ENCODE measurements around the gene CCNJL.
"Not testable (repeated sequence)": the region's sequence is repeated elsewhere in the genome, so short reads cannot be mapped to it uniquely, and the experiment has no call there.

Gene CCNJL

DNA sequence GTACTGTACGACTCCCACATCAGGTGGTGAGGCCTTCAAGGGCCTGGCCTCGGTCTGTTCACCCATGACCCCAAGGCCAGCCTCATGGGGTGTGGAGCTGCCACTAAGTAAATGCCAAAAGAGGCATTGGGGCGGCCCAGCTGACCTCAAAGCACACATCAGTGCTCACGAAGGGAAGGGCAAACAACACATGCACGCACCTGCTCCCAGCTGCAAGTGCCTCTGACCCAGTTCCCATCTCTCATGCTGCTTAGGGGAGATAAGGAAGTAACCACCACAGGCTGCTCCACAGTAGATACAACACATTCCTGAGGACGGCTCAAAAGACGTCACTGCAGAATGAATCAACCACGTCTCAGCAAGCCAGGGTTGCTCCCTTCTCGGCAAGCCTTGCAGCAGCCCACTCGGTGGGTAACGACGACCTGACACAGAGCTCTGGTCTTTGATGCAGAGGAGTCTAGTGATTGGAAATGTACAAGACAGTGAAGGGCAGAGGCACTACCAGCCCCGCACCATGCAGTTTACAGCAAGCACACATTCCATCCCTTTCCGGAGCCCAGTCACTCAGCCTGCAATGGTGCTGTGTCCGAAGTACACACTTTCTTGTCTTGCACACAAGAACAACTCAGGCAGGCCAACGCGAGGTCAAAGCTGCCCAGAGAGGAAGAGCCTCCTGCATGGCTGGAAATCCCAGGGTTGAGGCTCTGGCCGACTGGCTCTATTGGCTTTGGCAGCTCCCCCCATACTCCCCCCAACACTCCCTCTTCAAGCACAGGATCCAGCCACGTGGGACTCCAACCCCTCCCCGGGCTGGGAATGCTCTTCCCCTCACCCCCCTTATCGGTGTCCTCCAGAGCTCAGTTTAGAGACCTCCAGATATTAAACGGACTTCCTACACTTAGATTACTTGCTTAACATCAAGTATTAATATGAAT, 51.2 kb downstream of the CCNJL start:
- DNase-seq (ENCODE audit: low read depth): peak; percentile 99

DNA sequence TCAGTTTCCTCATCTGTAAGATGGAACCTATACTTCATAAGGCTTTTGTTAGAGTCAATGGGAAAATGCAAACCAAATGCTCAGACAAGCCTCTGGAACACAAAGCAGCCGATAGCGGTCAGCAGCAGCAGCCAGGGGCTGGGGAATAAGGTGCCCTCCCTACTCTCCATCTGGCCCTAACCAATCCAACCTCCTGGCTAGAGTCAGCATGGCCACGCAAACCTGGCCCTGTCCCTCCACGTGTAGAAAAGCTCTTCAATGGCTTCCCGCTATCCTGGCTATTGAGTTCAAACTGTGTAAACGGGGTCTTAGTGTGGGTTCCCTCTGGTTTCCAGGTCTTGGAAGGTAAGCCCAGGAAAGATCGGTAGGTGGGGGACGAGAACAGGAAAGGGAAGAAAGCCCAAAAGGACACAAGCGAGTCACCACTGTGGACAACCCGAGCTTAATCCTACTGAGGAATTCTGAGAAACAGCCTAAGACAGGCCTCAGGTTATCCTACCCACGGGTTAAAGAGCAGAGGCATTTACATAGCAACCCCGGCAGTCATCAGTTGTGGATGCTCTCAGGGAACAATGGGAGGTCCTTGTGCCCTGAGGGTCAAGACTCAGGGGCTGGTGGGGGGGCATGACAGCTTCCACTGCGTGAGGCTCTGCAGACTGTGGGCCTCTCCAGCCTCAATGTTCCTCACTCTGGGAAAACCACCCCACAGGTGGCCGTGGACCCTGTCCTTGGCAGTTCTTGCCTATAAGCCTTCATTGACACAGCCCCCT, 52.2 kb downstream of the CCNJL start:
- peak; percentile 62 for DNase-seq (ENCODE audit: low read depth)

DNA sequence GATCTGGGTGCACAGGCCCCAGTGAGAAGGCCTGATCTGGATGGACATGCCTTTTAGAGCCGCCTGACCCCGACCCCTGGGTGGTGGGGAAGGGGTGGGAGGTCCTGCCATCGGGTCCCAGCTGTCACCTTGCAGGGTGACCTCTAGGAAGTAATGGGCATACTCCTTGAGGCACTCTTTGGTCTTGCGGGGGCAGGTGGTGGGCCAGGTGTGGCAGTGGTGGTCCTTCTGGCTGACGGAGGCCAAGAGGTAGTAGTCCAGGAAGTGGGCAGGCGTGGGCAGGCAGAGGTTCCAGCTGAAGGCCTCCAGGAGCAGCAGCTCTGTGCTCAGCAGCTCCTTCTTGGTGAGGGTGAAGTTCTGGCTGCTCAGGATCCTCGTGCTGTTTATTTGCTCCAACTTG, 53.0 kb downstream of the CCNJL start:
- DNase-seq (ENCODE audit: low read depth): no peak

DNA sequence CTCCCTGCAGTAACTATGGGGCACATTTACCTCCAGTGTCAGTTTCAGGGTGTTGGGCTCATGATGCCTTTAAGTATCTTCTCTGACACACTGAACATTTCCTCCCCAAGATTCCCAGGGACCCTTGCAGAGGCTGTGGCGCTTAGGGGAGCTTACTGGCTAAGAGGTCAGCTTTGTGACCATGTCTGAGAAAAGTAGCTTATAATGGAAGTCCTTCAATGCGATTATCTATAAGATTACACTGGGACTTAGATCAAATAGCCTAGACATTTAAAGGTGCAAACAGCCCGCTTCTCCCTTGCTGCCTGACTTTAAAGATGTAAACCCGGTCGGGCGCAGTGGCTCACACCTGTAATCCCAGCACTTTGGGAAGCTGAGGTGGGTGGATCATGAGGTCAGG, 57.7 kb downstream of the CCNJL start:
- no peak for DNase-seq (ENCODE audit: low read depth)

DNA sequence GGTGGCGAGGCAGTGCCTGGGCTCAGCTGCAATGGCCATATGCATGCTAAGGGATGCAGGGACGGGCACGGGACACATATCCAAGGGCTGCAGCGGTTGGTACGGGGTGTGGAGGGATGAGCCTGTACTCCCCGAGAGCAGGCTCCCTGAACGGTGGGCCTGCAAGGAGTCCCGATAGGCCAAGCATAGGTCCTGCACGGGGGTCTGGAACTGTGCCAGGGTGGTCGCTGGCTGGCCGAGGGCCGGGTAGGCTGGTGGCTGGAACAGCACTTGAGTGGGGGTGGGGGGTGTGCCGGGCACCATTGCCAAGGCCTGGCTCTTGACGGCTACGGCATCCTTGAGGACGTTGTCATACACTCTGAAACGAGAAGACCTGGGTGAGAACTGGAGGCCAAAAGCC, 58.9 kb downstream of the CCNJL start:
- DNase-seq (ENCODE audit: low read depth): no peak

DNA sequence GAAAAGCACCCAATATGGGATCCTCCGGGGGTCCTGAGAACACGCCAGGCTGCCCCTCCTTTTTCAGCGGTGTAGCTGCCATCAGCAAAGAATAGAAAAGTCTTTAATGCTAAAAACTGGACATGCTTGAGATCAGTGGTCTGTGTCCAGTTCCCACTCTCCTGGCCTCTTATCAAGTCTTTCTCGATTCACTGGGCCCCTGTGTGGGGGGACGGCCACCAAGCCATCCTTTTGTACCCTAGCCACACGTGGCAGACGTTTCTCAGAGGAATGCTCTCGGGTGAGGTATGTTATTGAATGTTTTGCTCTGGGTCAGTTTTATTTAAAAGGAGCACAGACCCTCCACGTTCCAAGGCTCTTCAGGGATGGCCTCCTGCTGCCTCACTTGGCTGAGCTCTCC, 59.4 kb downstream of the CCNJL start:
- no peak for DNase-seq (ENCODE audit: low read depth)

DNA sequence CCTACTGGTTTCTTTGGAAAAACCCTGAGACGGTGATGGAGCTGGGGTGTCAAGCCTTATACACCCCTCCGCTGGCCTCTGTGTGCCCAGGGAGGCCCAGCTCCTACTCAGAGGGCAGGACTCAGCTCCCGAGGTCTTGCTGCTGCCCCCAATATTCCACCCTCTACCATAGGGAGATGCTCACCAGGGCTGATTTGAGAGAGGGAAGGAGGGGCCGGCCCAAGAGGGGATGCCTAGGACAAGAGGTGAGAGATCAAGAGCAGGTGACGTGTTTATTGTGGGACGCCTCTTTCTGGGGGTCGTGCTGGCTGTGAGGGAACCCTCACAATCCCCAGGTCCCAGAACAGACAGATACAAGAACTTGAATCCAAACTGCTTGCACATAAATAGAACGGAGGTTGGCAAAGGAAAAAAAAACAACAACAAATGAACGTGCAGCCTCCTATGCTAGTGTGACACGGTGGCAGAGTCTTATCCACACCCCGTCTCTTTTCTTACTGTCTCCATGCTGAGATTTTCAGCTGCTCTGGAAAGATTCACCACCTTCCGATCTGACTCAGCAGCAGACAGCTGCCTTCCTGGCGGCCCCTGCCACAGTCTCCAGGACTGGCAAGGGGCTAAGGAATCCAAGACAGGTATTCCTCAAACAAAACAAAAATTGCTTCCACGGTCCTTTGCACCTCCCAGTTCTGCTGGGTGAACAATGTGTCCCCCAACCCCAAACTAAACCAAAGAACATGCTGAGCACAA, 60.8 kb downstream of the CCNJL start:
- no peak for DNase-seq (ENCODE audit: low read depth)

DNA sequence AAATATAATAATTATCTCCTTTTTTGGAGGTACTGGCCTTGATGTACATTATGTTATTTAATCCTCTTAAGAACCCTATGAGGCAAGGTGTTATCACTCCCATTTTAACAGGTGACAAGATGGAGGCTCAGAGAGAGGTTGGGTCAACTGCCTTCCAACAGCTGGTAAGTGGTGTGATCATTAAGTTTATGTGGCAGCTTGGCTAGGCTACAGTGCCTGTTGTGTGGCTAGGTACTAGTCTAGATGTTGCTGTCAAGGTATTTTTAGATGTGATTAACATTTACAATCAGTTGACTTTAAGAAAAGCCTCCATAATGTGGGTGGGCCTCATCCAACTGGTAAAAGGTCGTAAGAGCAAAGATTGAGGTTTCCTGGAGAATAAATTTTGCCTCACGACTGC, 61.5 kb downstream of the CCNJL start:
- no peak for DNase-seq (ENCODE audit: low read depth)

DNA sequence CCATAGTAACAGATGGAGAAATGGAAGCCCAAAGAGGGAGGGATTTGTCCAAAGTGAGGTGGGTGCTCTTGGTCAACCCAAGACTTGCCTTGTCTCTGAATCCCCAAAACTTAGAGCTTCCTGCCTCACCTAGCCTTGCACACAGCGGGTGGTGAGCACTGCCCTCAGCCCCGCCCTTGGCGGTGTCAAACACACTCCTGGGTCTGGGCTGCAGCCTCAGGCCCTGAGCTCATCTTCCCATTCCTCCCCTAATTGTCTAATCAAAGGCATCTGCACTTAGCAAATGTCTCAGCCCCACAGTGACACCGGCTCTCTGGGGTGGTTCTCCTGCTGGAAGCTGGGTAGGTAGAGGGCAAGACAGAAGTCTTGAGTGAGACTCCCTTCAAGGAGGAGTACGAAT, 62.1 kb downstream of the CCNJL start:
- no peak for DNase-seq (ENCODE audit: low read depth)

DNA sequence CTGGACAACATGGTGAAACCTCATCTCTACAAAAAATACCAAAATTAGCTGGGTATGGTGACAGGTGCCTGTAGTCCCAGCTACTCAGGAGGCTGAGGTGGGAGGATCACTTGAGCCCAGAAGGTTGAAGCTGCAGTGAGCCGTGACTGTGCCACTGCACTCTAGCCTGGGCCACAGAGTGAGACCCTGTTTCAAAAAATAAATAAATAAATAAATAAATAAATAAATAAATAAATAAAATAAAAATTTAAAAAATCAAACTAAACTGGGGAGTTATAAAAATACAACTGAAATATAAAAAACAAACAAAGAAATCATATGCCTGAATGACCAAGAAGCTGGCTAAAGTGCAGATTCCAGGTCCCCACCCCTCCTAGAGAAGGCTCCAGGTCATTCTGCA, 62.8 kb downstream of the CCNJL start:
- not testable (repeated sequence) for DNase-seq (ENCODE audit: low read depth)

DNA sequence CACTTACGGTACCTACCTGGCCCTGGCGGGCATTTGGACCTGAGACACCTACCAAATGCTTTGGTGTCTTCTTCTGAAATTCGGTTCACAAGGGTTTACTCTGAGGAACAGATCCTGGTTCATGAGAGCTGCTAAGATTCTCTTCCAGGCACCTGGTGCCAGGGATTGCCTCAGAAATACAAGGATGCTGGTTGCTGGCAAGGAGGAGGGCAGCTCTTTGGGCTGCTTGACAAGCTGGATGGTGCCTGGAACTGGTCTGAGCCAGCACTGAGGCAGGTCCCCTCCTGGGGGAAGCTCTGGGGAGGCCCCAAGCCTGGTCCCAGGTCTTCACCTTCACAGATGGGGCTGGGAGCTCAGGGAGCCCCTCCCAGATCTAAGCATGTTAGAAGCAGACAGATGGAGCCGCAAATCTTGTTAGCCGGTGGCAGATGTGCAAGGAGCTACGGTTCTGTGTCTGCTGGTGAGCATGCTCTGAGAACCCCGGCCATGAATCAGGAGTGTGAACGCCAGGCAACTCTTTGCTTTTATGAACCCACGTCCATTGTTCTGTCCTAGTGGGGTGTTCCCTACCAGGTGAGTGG, 66.8 kb downstream of the CCNJL start:
- no peak for DNase-seq (ENCODE audit: low read depth)

DNA sequence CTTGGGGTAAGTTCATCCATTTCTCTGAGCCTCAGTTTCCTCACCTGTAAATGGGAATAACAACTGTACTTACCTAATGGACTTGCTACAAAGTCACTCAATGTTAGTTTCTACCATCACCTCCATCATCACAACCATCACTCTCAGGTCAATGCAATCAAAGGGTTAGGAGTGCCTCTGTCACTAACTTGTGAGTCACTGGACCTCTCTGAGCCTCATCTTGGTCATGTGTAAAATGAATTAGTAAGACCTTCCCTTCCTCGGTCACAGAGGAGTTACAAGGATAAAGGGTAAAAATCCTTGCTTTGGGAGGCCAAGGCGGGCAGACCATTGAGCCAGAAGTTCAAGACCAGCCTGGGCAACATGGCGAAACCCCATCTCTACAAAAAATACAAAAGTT, 70.2 kb downstream of the CCNJL start:
- DNase-seq (ENCODE audit: low read depth): no peak

DNA sequence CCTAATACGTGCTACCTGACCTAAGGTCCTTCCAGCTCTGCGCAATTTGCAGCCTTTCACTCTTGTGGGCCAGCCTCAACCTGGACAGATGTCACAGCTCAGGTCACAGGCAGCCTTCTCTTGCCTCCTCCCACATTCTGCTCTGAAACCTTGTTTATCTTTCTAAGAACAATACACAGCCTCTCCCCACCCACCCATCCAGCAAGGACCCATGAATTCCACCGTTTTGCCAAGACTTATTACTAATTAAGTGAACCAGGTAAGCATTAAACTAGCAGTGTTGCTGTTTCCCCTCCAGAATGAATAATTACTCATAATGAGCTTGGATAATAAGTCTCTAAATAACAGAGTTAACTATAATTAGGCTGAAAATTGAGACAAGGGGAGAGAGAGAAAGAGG, 72.0 kb downstream of the CCNJL start:
- DNase-seq (ENCODE audit: low read depth): no peak

DNA sequence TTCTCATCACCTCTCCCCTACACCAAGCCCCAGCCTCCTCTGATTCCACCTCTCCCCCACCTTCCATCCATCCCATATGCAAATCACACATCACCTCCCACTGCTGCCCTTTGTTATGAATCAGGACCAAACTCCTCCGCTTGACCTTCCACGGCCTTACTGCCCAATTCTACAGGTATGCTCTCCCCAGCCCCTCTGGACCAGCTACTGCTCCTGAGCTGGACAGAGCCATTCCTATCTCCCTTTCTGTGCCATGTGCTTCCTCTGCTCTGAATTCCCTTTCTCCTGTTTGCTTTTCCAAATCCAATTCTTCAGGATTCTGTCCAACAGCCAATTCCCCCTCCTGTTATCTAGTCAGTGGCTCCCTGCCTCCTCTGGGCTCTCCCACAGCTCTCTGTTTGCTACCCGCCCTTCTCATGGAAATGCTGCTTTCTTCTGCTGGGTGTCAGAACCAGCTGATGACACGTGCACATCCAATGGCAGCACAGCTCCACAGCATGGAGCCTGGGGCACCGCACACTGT, 74.7 kb downstream of the CCNJL start:
- no peak for DNase-seq (ENCODE audit: low read depth)

DNA sequence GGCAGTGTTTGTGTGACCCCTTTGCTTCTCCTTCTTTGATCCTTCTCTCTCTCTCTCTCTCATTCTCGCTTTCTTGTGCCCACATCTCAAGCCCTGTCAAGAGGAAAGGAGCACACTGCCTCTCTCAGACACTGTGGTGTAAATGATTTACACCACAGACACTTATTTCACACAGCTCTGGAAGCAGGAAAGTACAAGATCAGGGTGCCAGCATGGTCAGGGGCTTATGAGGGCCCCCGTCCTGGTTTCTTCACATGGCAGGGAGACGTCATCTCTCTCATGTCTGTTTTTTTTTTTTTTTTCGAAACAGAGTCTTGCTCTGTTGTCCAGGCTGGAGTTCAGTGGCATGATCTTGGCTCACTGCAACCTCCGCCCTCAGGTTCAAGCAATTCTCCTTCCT, 76.6 kb downstream of the CCNJL start:
- DNase-seq (ENCODE audit: low read depth): no peak

DNA sequence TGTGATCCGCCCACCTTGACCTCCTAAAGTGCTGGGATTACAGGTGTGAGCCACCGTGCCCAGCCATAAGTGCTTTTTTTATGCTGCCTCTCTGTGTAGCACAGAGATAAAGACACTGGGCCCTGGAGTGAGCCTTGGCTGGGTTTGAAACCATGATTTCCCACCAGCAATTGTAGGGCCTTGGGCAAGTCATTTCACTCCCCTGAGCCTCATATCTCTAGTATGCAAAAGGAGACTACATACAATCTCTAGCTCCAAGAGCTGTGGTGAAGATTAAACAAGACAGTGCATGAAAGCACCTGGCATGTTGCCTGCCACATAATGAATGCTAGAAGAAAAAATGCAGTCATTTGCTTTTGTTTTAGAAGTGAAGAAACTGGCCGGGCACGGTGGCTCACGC, 79.1 kb downstream of the CCNJL start:
- peak; percentile 12 for DNase-seq (ENCODE audit: low read depth)

DNA sequence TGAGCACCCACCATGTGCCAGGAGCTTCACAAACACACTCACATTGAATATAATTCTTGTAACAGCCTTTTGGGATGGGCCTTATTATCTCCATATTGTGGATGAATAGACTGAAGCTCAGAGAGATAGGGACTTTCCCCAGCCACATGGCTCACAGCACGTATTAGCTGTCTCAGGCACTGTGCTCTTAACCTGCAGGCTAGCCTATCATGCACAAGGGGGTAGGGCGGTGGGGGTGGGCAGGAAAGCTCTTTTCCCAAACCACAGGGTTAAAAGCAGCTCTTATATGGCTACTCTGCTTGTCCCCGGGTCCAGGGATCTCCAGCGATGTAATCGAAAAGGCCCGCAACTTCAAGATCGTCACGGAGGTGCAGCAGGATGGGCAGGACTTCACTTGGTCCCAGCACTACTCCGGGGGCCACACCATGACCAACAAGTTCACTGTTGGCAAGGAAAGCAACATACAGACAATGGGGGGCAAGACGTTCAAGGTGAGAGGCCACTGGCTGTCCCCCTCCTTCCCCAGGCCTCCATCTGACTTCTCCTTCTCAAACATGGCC, 80.5 kb downstream of the CCNJL start:
- no peak for DNase-seq (ENCODE audit: low read depth)

DNA sequence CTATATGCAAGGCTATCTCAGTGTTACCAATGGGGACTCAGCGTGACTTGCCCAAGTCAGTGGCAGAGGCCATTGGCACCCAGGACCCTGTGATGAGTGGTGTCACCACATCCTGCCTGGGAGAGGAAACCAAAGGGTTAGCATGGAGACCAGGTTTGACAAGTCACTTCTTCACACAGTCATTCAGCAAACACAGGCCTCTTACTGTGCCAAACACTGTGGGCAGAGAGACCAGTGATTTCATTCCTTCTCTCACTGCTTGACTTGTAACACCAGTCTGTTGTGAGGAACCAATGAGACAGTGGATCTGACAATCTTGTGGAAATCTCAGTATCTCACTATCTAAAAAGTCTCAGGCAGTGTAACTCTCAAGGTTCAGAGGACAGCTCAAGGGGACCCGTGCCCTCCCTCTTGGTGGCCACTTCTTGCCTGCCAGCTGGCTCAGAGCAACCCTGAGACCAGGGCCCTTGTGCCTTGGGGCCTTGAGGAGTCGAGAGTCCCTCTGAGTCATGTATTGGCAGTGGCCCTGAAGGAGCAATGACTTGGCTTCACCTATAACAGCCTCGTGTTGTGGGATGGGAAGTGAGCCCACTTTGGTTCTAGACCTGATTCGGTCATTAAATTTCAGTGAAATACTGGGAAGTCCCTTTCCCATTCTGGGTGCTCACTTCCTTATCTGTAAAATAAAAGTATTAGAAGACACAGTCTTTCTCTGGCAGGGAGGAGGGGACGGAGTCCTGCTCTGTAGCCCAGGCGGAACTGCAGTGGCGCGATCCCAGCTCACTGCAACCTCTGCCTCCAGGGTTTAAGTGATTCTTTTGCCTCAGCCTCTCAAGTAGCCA, 81.5 kb downstream of the CCNJL start:
- DNase-seq (ENCODE audit: low read depth): no peak

DNA sequence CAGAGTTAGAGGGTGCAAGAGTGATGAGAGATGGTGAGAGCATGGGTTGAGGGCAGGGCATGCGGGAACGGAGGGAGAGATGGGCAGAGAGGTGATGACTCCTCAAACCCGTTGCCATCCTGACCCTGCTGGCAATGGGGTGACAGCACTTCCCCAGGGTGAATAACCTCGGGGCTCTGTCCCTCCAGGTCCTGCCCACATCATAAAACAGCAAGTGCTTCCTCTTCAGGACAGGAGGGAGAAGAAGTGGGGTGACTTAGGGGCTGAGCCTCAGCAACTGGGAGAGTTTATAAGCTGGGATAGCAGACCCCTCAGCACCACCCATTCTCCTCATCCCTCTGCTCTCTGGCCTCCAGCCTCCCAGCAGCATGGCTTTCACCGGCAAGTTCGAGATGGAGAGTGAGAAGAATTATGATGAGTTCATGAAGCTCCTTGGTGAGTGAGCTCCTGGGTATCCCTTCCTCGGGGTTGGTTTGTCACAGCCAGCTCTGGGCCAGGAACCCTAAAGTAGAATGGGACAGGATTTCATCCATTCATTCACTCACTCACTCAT, 83.1 kb downstream of the CCNJL start, which contains the start of gene FABP6:
Gene FABP6, plus strand, starts transcription at position 317 of the 553 bp plus-strand sequence. Its CDS starts 52 bp downstream, at position 369.
- DNase-seq (ENCODE audit: low read depth): no peak

DNA sequence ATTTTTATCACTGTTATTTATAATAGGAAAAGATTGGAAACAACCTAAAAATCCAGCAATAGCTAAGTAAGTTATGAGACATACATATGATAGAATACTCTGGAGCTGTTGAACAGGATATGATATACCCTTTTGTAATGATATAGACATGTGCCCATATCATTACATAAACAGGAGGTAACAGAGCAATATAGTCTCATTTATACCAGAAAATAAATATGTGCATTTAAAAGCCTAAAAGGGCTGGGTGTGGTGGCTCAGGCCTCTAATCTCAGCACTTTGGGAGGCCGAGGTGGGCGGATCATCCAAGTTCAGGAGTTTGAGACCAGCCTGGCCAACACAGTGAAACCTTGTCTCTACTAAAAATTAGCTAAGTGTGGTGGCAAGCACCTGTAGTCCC, 85.4 kb downstream of the CCNJL start:
- DNase-seq (ENCODE audit: low read depth): no peak

Data from amniotic epithelial cell (primary cell).